ENCODE data around the gene INTS6.
A peak's percentile ranks its signal among the peaks of the same experiment; 100 is the strongest.

INTS6 gene

DNA sequence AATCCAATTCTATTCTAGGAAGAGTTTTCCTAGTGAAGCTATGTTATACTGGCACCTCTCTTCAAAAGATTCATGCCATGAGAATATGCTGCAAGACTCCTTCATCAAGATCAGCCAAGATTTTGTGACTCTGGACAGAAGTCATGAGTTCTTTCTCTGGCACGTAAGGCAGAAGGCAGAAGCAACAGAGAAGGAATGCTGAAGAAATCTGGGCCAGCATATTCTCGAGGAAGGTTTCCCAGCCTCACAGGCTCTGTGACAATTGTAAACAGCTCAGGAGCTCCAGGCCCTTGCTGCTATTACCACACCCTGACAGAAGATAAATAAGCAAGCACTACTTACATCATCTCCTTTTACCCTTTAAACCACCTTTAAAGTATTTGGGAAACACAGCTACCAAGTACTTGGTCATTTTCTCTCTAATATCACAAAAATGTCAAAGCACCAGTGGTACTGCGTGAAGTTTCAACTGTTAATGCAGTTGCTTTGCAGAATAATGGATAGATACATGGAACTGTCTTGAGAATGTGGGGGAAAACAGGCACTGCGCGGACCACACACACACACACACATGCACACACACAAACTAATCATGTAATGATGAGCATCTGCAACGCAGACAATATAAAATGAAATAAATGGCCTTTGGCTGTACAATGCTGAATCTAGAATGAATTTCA lies 55.4 kb downstream of the INTS6 start:
- no peak for DNase-seq

DNA sequence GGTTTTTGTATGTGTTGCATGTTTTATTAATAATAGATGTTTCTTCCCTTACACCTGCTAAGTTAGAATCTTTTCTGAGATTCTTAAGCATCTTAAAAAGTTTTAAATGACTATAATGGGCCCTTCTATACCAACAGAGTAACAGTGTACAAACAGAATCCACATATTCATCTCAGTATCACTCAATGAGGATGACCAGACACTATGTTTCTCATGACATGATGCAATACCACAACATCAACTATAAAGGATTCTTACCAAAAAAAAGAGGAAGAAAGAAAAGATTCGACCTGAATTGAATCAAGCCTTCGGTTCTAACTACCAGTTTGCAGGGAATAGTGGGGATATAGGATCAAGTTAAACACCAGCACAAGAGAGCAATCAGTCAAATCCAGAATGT lies 56.5 kb downstream of the INTS6 start:
- peak; percentile 86 to 95 for DNase-seq

GRCh38 chr13:51394724-51395123 lies 58.1 kb downstream of the INTS6 start:
- DNase-seq = no peak

DNA sequence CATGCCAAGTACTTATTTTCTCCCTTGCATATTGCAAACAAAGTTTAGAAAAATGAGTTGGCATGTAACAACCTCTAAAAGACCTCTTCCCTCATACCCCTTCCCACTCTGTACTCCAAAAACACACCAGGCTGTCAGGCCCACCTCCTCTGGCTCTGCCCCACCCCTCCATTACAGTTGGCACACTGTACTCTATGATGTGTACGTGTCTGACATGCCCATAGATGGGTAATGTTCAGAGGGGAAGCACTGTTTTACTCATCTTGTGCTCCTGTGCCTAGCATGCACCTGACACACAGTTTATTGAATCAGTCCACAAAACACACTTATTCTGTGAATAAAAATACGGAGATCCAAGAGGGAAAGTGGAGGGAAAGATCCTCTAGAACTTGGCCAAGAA lies 67.7 kb downstream of the INTS6 start:
- no peak for DNase-seq

- DNase-seq = no peak
These were observed 72.6 kb downstream of the INTS6 start for GRCh38 chr13:51380269-51380668.

DNA sequence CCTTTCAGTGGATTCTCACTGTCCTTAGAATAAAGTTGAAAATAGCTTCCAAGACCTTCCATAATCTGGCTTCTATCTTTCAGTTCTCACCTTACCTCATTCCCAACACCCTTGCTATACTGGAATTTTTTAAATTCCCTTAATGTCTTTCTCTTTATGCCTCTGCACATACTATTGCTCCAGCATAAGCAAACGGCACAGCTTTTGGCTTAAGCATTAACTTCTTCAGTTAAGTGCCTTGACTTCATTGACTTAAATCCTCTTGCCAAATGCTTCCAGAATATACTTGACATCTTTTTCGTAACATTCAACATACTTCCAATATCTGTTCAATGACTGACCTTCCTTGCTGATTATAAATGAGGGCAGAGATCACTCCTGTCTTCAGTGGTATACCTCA lies 79.4 kb downstream of the INTS6 start:
- DNase-seq = no peak

GRCh38 chr13:51371768-51372399 lies 81.0 kb downstream of the INTS6 start:
- DNase-seq = no peak

GRCh38 chr13:51370811-51371210 lies 82.0 kb downstream of the INTS6 start:
- no peak for DNase-seq

GRCh38 chr13:51370116-51370515 lies 82.7 kb downstream of the INTS6 start:
- peak; percentile 64 to 84 for DNase-seq

DNA sequence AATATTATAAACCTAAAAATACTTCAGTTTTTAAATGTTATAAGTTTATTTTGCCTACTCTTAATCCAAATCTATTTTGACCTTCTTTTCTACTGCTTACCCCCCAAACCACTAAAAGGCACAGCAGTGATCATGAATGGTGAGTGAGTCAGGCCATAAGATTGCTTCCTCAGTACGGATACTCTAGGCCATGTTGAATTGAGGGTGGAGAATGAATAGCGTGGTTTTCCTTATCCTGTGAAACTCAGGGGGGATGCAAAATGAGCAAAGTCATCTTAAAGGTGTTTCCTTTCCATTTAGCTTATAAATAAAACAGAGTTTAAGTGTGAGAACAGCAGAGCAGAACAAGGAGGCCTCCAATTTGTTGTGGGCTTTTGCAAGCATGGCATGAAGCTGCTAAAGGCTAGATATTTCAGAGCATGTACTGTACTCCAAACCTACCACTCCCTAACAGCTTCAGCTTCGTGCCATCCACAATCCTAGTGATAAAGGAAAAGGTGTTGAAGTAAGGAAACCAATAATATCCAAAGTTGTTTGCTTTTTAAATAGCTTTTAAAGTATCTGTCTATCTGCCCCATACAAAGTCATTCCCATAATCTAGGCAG lies 88.3 kb downstream of the INTS6 start:
- no peak for DNase-seq

GRCh38 chr13:51363625-51364024 lies 89.2 kb downstream of the INTS6 start:
- DNase-seq = no peak

- no peak for DNase-seq
These were observed 91.7 kb downstream of the INTS6 start for GRCh38 chr13:51361106-51361505.

- no peak for DNase-seq
These were observed 92.3 kb downstream of the INTS6 start for GRCh38 chr13:51360489-51360888.

DNA sequence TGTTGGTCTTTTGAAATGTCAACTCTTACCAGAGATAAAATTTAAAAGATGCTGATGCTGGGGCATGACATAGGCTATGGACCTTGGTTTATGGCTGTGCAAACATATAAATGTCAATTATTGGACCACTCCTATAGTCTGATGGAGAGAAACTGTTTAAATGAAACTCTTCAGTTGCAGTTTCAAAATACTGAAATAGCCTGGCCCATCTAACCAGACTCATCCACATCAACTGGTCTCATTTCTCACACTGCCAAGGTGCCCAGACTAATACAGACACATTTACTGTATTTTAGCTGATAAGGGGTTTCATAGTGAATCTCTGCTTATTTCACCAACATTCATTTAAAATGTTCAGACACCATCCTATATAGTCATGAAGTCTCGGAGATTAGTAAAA lies 93.5 kb downstream of the INTS6 start:
- DNase-seq = no peak

GRCh38 chr13:51357928-51358595 lies 94.8 kb downstream of the INTS6 start:
- DNase-seq = no peak

GRCh38 chr13:51355217-51355616 lies 97.6 kb downstream of the INTS6 start:
- no peak for DNase-seq

- no peak for DNase-seq
These were observed 103.8 kb downstream of the INTS6 start for GRCh38 chr13:51349016-51349415.

- no peak for DNase-seq
These were observed 104.5 kb downstream of the INTS6 start for GRCh38 chr13:51348069-51348967.

DNA sequence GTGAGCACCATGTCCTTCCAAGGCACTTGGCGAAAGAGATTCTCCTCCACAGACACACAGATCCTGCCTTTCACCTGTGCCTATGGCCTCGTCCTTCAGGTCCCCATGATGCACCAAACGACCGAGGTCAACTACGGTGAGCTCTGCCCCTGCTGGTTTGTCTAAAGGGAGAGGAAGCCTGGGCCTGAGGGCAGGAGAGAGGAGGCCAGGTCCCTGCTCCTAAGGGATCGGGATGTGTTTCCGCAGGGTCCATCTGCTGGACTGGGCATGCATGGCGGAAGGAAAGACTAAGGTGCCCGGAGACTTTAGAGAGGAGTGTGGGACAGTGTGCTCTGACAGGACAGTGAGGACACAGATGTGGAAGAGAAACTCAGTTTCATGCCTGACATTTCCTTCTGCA lies 105.7 kb downstream of the INTS6 start:
- no peak for DNase-seq

DNA sequence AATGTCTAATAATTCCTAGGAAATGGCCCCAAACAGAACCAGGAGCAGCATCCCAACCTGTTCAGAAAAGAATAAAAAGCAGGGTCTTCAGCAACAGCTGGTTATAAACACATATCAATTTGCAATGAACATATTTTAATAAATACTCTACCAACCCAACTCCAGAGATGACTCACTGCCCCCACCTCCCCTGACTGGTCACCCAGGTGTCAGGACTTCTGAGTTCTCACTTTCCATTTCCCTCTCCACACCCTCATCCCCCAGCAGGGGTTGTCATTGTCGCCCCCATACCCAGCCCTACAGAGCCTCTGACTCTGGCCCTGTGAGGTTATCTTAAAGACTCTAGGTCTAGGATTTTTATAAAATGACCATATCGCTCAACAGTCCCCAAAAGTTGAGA lies 106.4 kb downstream of the INTS6 start:
- no peak for DNase-seq

- DNase-seq = no peak
These were observed 109.4 kb downstream of the INTS6 start for GRCh38 chr13:51343475-51343874.

DNA sequence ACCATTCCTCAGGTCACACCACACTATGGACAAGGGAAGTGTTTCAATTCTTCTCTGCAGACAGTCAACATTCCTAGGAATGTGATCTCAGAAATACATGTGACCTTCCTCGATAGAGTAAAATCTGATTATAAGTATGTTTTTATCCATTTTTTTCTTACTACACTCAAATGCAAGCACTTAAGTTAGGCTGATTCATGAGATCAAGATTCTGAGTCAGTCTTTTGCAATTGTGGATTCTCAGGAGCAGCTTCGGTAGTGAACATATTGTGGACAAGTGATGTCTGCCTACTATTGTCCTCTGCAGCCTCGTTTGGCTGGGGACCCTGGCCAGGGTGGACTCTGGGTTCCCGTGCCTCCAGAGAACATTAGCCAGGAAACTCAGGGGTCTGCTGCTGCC lies 110.1 kb downstream of the INTS6 start:
- no peak for DNase-seq

DNA sequence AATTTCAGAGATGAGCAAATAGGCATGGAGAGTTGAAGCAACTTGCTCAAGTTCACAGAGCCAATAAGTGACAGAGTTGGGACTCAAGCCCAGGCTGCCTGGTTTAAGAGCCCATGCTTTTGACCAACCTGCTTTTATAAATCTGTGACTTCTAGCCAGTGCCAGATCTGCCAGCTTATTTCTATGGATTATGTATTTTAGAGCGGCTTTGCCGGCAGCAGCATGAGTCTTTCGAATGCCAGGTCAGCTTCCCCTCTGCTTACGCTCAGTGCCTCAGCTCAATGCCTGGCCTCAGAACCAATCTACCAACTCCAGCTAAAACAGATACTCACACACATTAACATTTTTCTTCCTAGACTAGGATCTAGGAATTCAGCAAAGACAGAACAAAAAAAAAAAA lies 111.0 kb downstream of the INTS6 start:
- no peak for DNase-seq
